SH-SY5Y (cell line): ENCODE measurements around the gene NACC2.

ENCODE experiments used
- GATA2 ChIP-seq: IDR thresholded peaks from 2 replicates; pipeline ENCODE4 v1.6.1; 2011; ENCODE audit warnings: mild to moderate bottlenecking, low read depth, low read length
- GATA3 ChIP-seq: IDR thresholded peaks from 2 replicates; pipeline ENCODE4 v1.6.1; 2011; ENCODE audit warnings: low read depth, mild to moderate bottlenecking, low read length, moderate library complexity

Gene NACC2

GRCh38 chr9:136119061-136119882 is 24.2 kb upstream of the NACC2 start:
- no peak for TF ChIP-seq GATA2
- TF ChIP-seq GATA3: no peak

GRCh38 chr9:136118320-136119060 is 23.4 kb upstream of the NACC2 start, which contains the start of gene TMEM250:
TSS of gene TMEM250 (minus strand) at chr9:136118875. CDS start at chr9:136116900, 1,975 bp downstream.
- no peak for TF ChIP-seq GATA2

- TF ChIP-seq GATA3 (no peak), GATA2 (no peak)
These were observed 22.8 kb upstream of the NACC2 start for GRCh38 chr9:136117916-136118319.

GRCh38 chr9:136117291-136117915 is 22.3 kb upstream of the NACC2 start:
- TF ChIP-seq GATA2 (no peak), GATA3 (no peak)

- no peak for TF ChIP-seq GATA2
- no peak for TF ChIP-seq GATA3
These were observed 21.4 kb upstream of the NACC2 start for GRCh38 chr9:136116360-136117098.

GRCh38 chr9:136115641-136116359 is 20.7 kb upstream of the NACC2 start:
- no peak for TF ChIP-seq GATA3
- no peak for TF ChIP-seq GATA2

- no peak for TF ChIP-seq GATA2
- no peak for TF ChIP-seq GATA3
These were observed 20.1 kb upstream of the NACC2 start for GRCh38 chr9:136115206-136115605.

- TF ChIP-seq GATA2: no peak
- no peak for TF ChIP-seq GATA3
These were observed 19.5 kb upstream of the NACC2 start for GRCh38 chr9:136114610-136115009.

GRCh38 chr9:136112541-136112940 is 17.5 kb upstream of the NACC2 start:
- TF ChIP-seq GATA2 (no peak), GATA3 (no peak)

- TF ChIP-seq GATA2 (no peak), GATA3 (no peak)
These were observed 16.8 kb upstream of the NACC2 start for GRCh38 chr9:136111910-136112309.

- TF ChIP-seq GATA2 (no peak), GATA3 (no peak)
These were observed 16.1 kb upstream of the NACC2 start for GRCh38 chr9:136111190-136111589.

GRCh38 chr9:136110082-136111061 is 15.3 kb upstream of the NACC2 start:
- no peak for TF ChIP-seq GATA3
- no peak for TF ChIP-seq GATA2
